Measurements from ENCODE around the gene PRLR. TPM values are rescaled to one million over a fixed set of nuclear protein-coding genes. Genes with fewer than 3 reads are reported as not detected.

The PRLR gene
- total RNA-seq, 1 experiment from 2014 or later = 2.5 TPM

DNA sequence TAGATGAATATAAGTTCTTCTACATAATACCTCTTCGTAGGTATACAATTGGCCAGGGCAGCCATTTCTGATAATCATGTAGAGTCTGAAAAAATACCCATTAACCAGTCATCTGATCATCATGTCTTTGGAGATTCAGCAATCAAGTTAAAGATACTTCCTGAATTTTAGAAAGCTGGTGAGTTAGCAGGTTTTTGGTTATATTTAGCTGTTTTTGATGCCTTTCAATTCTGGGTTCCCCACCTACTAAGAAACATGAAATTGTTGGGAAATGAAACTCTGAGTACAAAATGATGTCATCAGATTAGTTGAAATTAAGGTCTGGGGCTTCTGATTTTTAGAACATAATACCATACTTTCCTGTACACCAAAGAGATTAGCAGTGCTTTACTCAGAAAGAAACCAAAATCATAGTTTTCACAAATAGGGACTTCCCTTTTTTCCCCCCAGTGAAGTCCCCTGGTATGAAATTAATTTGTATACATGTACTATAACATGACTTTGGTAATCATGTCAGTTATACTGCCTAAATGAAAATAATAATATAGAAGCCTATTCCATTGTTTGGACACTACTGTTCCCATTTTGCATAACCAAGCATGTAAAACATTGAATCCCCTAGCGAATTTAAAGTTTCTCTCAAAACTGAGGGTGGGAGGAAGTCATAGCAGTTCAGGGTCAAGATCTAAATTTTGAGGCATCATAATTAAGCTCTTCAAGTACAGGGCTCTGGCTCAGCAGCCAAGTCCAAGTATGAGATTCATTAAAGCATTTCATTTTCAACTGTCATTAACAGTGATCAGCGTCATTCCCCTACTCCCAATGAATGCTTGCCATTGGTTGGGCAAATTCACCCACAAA, 17.9 kb downstream of the PRLR start:
- TF ChIP-seq CTCF (conservative IDR thresholded peaks at IDR 0.05) = no peak
- Histone ChIP-seq H4K20me1 (ENCODE audit: control insufficient read depth, insufficient read depth, insufficient read length) (no peaks in the 10 kb centered on the region), H2BK15ac (ENCODE audit: low read depth, low read length) (no peak overlapping the region), H3K79me1 (ENCODE audit: insufficient read depth, low read depth, low read length, poor library complexity, severe bottlenecking) (no peaks in the 10 kb centered on the region), H3K27ac (ENCODE audit: insufficient read length, low read depth, low read length) (no peak overlapping the region), H3T11ph (ENCODE audit: low read length) (no peak overlapping the region), H3K4me1 (ENCODE audit: insufficient read depth, low read length) (no peaks in the 10 kb centered on the region), H3K9me3 (ENCODE audit: control insufficient read depth, low read depth, low read length) (no peaks in the 10 kb centered on the region), H2BK5ac (ENCODE audit: insufficient read length, low read length) (no peak overlapping the region), H3K14ac (ENCODE audit: insufficient read depth, low read length) (no peak overlapping the region), H2AFZ (ENCODE audit: low read length) (no peak overlapping the region), H3K56ac (ENCODE audit: insufficient read length, low read depth, low read length) (no peak overlapping the region), H3K23me2 (ENCODE audit: insufficient read length, low read depth, low read length, poor library complexity, severe bottlenecking) (no peaks in the 10 kb centered on the region), H4K5ac (ENCODE audit: insufficient read length, low read depth, low read length) (no peak overlapping the region), H3K79me2 (ENCODE audit: insufficient read depth, low read length) (no peaks in the 10 kb centered on the region), H3K27me3 (ENCODE audit: insufficient read depth, low read length) (no peaks in the 10 kb centered on the region), H3K23ac (ENCODE audit: insufficient read length, low read depth, low read length) (no peak overlapping the region), H3K4me2 (ENCODE audit: insufficient read depth, insufficient read length, low read length) (no peak overlapping the region), H2BK20ac (ENCODE audit: low read depth, low read length, poor library complexity, severe bottlenecking) (no peak overlapping the region), H3K18ac (ENCODE audit: insufficient read length, low read depth, low read length) (no peak overlapping the region), H4K91ac (ENCODE audit: insufficient read length, low read depth, low read length) (no peak overlapping the region), H3K9ac (ENCODE audit: extremely low read depth, insufficient read length, low read length) (no peak overlapping the region), H3K4ac (ENCODE audit: low read depth, low read length) (no peak overlapping the region), H4K8ac (replicated peaks; ENCODE audit: insufficient read length, low read depth, low read length) (no peak overlapping the region), H2BK120ac (ENCODE audit: low read depth, low read length, poor library complexity, severe bottlenecking) (no peak overlapping the region), H2AK5ac (ENCODE audit: insufficient read length, low read length) (no peak overlapping the region), H2BK12ac (ENCODE audit: insufficient read length, low read depth, low read length) (no peak overlapping the region)
- H3K36me3 Mint-ChIP-seq (ENCODE audit: insufficient read depth in 1 of 3, low read depth in 3 of 3) = no peaks in the 10 kb centered on the region
- peaks cover 2% of the 10 kb centered on the region; the same call in 1 of the 2 replicates for H3K27me3 Mint-ChIP-seq (ENCODE audit: low read depth)
- H3K4me3 Mint-ChIP-seq = no peak overlapping the region
- H3K9me3 Mint-ChIP-seq = peaks cover 0 to 2% of the 10 kb centered on the region in 2 experiments; a peak in 2 of 5 replicates
- no peaks in the 10 kb centered on the region for H3K4me1 Mint-ChIP-seq
- no peak for DNase-seq
- WGBS (ENCODE audit: extremely low coverage, insufficient read length, low lambda C conversion rate) = no CpG with 5 or more reads among the region's 3 CpGs
- no peak overlapping the region for H3K27ac Mint-ChIP-seq
